ENCODE measurements around the gene ANKRD39.

The ANKRD39 gene

DNA sequence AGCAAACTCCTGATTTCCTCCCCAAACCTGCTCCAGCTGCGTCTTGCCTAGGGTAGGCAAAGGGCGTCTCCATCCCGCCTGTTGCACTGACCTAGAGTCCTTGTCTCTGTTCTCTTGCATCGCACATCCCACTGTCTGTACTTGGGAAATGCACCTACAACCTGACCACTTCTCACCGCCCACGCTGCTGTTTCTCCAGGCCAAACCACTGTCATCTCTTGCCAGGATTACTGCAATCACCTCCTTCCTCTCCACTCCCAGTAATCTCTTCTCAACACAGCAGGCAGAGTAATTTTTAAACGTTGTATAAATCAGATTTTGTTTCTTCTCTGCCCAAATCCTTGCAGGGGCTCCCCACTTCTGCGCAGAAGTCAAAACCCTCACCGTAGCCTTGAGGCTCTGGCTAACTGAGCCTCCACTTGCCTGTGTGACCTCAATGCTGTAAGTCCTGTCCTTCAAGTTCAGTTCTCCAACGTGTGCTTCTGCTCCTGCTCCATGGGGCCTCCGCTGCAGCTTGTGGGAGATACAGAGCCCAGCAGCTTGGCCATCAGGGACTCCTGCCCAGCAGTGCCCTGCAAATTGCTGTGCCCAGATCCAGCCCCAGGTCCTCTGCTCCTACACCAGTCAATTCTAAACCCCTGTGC is 39.8 kb upstream of the ANKRD39 start:
- TF ChIP-seq EGR1 (IDR thresholded peaks at IDR 0.05) (0 out of 2 replicates have a peak, but pooled peaks have one; percentile 30), CEBPB (IDR thresholded peaks at IDR 0.05) (no peak), YY1 (IDR thresholded peaks at IDR 0.05; ENCODE audit: low read depth) (no peak), TEAD4 (IDR thresholded peaks at IDR 0.05) (no peak)

- TF ChIP-seq TEAD4 (IDR thresholded peaks at IDR 0.05) (no peak), YY1 (IDR thresholded peaks at IDR 0.05; ENCODE audit: low read depth) (no peak), FOXM1 (IDR thresholded peaks at IDR 0.05; ENCODE audit: borderline replicate concordance, low read depth) (no peak), TCF12 (IDR thresholded peaks at IDR 0.05; ENCODE audit: low read depth) (peak; percentile 44; the same call in 1 of the 2 replicates), NFIC (IDR thresholded peaks at IDR 0.05) (0 out of 2 replicates have a peak, but pooled peaks have one; percentile 10), ZBTB7A (IDR thresholded peaks at IDR 0.05; ENCODE audit: low read depth) (peak; percentile 36; the same call in 1 of the 2 replicates), RAD21 (IDR thresholded peaks at IDR 0.05; ENCODE audit: low read depth) (no peak), CEBPB (IDR thresholded peaks at IDR 0.05) (no peak), EGR1 (IDR thresholded peaks at IDR 0.05) (no peak), TAF1 (IDR thresholded peaks at IDR 0.05; ENCODE audit: low read depth) (no peak), CREB1 (IDR thresholded peaks at IDR 0.05; ENCODE audit: low read depth) (no peak)
- TF ChIP-seq, protein P1, sequence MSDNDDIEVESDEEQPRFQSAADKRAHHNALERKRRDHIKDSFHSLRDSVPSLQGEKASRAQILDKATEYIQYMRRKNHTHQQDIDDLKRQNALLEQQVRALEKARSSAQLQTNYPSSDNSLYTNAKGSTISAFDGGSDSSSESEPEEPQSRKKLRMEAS (IDR thresholded peaks at IDR 0.05): no peak
- TF ChIP-seq, protein P2, sequence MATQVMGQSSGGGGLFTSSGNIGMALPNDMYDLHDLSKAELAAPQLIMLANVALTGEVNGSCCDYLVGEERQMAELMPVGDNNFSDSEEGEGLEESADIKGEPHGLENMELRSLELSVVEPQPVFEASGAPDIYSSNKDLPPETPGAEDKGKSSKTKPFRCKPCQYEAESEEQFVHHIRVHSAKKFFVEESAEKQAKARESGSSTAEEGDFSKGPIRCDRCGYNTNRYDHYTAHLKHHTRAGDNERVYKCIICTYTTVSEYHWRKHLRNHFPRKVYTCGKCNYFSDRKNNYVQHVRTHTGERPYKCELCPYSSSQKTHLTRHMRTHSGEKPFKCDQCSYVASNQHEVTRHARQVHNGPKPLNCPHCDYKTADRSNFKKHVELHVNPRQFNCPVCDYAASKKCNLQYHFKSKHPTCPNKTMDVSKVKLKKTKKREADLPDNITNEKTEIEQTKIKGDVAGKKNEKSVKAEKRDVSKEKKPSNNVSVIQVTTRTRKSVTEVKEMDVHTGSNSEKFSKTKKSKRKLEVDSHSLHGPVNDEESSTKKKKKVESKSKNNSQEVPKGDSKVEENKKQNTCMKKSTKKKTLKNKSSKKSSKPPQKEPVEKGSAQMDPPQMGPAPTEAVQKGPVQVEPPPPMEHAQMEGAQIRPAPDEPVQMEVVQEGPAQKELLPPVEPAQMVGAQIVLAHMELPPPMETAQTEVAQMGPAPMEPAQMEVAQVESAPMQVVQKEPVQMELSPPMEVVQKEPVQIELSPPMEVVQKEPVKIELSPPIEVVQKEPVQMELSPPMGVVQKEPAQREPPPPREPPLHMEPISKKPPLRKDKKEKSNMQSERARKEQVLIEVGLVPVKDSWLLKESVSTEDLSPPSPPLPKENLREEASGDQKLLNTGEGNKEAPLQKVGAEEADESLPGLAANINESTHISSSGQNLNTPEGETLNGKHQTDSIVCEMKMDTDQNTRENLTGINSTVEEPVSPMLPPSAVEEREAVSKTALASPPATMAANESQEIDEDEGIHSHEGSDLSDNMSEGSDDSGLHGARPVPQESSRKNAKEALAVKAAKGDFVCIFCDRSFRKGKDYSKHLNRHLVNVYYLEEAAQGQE (IDR thresholded peaks at IDR 0.05; ENCODE audit: low read depth): no peak
These were observed 38.2 kb upstream of the ANKRD39 start for GRCh38 chr2:96895746-96896651.

- TF ChIP-seq TEAD4 (IDR thresholded peaks at IDR 0.05): no peak
- TF ChIP-seq USF1 (IDR thresholded peaks at IDR 0.05): no peak
- TF ChIP-seq, protein P1 (IDR thresholded peaks at IDR 0.05): no peak
- TF ChIP-seq TAF1 (IDR thresholded peaks at IDR 0.05; ENCODE audit: low read depth): no peak
- no peak for TF ChIP-seq EP300 (IDR thresholded peaks at IDR 0.05; ENCODE audit: borderline replicate concordance)
- no peak for TF ChIP-seq FOXM1 (IDR thresholded peaks at IDR 0.05; ENCODE audit: borderline replicate concordance, low read depth)
- no peak for TF ChIP-seq YY1 (IDR thresholded peaks at IDR 0.05; ENCODE audit: low read depth)
- no peak for TF ChIP-seq CEBPB (IDR thresholded peaks at IDR 0.05)
- no peak for TF ChIP-seq ZBTB7A (IDR thresholded peaks at IDR 0.05; ENCODE audit: low read depth)
- no peak for TF ChIP-seq NFIC (IDR thresholded peaks at IDR 0.05)
- TF ChIP-seq RAD21 (IDR thresholded peaks at IDR 0.05; ENCODE audit: low read depth): no peak
- no peak for TF ChIP-seq TCF12 (IDR thresholded peaks at IDR 0.05; ENCODE audit: low read depth)
- TF ChIP-seq EGR1 (IDR thresholded peaks at IDR 0.05): no peak
These were observed 37.4 kb upstream of the ANKRD39 start for GRCh38 chr2:96895032-96895745.

DNA sequence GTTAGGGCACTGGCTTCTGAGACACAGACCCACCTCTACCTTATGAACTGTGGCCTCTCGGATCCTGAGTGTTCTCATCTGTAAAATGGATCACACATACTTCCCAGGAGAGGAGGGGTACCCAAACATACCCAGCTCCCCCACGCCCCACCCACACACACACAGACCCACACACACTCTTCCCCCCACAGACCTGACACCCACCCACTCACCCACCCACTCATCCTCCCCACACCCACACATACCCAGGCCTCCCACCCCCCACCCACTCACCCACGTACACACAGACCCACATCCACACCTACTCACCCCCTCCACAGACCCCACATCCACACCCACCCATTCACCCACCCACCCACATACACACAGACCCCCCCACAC is 36.3 kb upstream of the ANKRD39 start:
- no peak for TF ChIP-seq FOXM1 (IDR thresholded peaks at IDR 0.05; ENCODE audit: borderline replicate concordance, low read depth)
- TF ChIP-seq USF1 (IDR thresholded peaks at IDR 0.05): no peak
- no peak for TF ChIP-seq NFIC (IDR thresholded peaks at IDR 0.05)
- TF ChIP-seq CREB1 (IDR thresholded peaks at IDR 0.05; ENCODE audit: low read depth): no peak
- TF ChIP-seq, protein P2 (IDR thresholded peaks at IDR 0.05; ENCODE audit: low read depth): no peak
- no peak for TF ChIP-seq CEBPB (IDR thresholded peaks at IDR 0.05)
- no peak for TF ChIP-seq TAF1 (IDR thresholded peaks at IDR 0.05; ENCODE audit: low read depth)
- TF ChIP-seq YY1 (IDR thresholded peaks at IDR 0.05; ENCODE audit: low read depth): no peak
- TF ChIP-seq TCF12 (IDR thresholded peaks at IDR 0.05; ENCODE audit: low read depth): no peak
- no peak for TF ChIP-seq EGR1 (IDR thresholded peaks at IDR 0.05)
- no peak for TF ChIP-seq ZBTB7A (IDR thresholded peaks at IDR 0.05; ENCODE audit: low read depth)
- no peak for TF ChIP-seq TEAD4 (IDR thresholded peaks at IDR 0.05)
- TF ChIP-seq RAD21 (IDR thresholded peaks at IDR 0.05; ENCODE audit: low read depth): no peak
- no peak for TF ChIP-seq EP300 (IDR thresholded peaks at IDR 0.05; ENCODE audit: borderline replicate concordance)
- TF ChIP-seq, protein P1 (IDR thresholded peaks at IDR 0.05): no peak
